Measurements from ENCODE around the gene GAST. TPM values are rescaled to one million over a fixed set of nuclear protein-coding genes. Genes with fewer than 3 reads are reported as not detected.
A peak's percentile ranks its signal among the peaks of the same experiment; 100 is the strongest.

Gene GAST
- total RNA-seq, 4 donors from 2014 or later: not detected

DNA sequence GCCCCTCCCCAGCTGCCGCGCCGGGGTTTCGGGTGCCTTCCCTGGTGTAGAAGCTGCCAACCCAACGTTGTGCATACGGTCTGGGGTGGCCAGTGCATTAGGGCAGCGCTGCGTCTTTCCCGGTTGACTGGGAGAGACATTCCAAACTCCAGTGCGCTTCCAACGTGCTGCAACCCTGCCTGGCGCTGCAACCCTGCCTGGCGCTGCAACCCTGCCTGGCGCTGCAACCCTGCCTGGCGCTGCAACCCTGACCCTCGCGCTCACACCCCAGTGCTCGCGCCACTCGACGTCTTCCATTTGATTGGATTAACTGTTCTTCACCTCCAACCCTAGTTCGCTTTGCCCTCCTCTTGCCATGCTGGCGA is 22.8 kb downstream of the GAST start:
- no peak for DNase-seq
- Histone ChIP-seq H3K27ac (no peak overlapping the region), H3K4me1 (peaks cover 10 to 25% (median 17%) of the 10 kb centered on the region in 4 donors), H3K4me3 (peak overlapping the region; percentile 4 to 48 (median 27)), H3K9me3 (no peaks in the 10 kb centered on the region), H3K27me3 (peaks cover 78% of the 10 kb centered on the region), H3K36me3 (no peaks in the 10 kb centered on the region)
- TF ChIP-seq POLR2A (IDR thresholded peaks at IDR 0.05) (no peak), POLR2AphosphoS5 (IDR thresholded peaks at IDR 0.05) (no peak), EP300 (IDR thresholded peaks at IDR 0.05; ENCODE audit: low read depth) (no peak)
- TF ChIP-seq, protein P1, sequence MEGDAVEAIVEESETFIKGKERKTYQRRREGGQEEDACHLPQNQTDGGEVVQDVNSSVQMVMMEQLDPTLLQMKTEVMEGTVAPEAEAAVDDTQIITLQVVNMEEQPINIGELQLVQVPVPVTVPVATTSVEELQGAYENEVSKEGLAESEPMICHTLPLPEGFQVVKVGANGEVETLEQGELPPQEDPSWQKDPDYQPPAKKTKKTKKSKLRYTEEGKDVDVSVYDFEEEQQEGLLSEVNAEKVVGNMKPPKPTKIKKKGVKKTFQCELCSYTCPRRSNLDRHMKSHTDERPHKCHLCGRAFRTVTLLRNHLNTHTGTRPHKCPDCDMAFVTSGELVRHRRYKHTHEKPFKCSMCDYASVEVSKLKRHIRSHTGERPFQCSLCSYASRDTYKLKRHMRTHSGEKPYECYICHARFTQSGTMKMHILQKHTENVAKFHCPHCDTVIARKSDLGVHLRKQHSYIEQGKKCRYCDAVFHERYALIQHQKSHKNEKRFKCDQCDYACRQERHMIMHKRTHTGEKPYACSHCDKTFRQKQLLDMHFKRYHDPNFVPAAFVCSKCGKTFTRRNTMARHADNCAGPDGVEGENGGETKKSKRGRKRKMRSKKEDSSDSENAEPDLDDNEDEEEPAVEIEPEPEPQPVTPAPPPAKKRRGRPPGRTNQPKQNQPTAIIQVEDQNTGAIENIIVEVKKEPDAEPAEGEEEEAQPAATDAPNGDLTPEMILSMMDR (IDR thresholded peaks at IDR 0.05): no peak
- WGBS, 2 donors (ENCODE audit: low coverage in 1 of 2): 3% methylated on average over 19 of the region's 23 CpGs; no CpG with 5 or more reads in 1 of the 2 donors
- in situ Hi-C loops (cut with MboI; ENCODE audit: low pct_ligation_motif_present in 1 of 4, low pct_unique_long_range_greater_than_20kb in 1 of 4, low sequenced_read_pairs in 3 of 4): loop anchor here (5.0 to 25.0 kb wide), 4 partner anchors 67 to 352 kb away; partner anchors contain the start of gene ZNF385C (in 1 of the 4)
- intact Hi-C loops (cut with DNase I; ENCODE audit: low total_unique reads): loop anchor here (10.0 kb wide), 1 partner anchor 150 kb away; no protein-coding TSS in a partner anchor

DNA sequence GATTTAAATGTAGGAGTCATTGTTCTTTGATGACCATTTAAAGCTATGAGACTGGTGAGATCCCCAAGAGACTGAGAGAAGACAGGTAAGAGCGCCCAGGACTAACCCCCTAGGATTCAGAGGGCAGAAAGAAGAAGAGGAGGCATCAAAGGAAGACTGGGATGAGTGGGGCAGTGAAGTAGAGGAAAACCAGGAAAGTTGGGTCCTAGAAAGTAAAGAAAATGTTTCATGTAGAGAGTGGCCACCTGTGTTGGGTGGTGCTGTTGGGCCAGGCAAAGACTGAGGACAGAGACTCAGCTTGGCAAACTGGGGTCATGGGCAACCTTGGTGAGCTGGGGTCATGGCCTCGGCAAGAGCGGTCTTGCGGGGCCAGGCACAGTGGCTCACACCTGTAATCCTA is 23.6 kb downstream of the GAST start:
- DNase-seq: no peak
- intact Hi-C loops (cut with DNase I; ENCODE audit: low total_unique reads): loop anchor here (2.0 to 10.0 kb wide), 2 partner anchors 67 to 149 kb away; no protein-coding TSS in a partner anchor
- H3K36me3 ChIP-seq: no peaks in the 10 kb centered on the region
- H3K4me3 ChIP-seq: no peak overlapping the region
- H3K27me3 ChIP-seq: peaks cover 70% of the 10 kb centered on the region
- in situ Hi-C loops (cut with MboI; ENCODE audit: low pct_ligation_motif_present in 1 of 4, low pct_unique_long_range_greater_than_20kb in 1 of 4, low sequenced_read_pairs in 3 of 4): loop anchor here (5.0 to 25.0 kb wide), 4 partner anchors 67 to 352 kb away; partner anchors contain the start of gene ZNF385C (in 1 of the 4)
- H3K9me3 ChIP-seq: no peaks in the 10 kb centered on the region
- peaks cover 10 to 25% (median 17%) of the 10 kb centered on the region in 4 donors for H3K4me1 ChIP-seq
- WGBS, 2 donors (ENCODE audit: low coverage in 1 of 2): 79 to 89% methylated on average over 3 to 4 of the region's 4 CpGs
- no peak overlapping the region for H3K27ac ChIP-seq
- TF ChIP-seq EP300 (IDR thresholded peaks at IDR 0.05; ENCODE audit: low read depth) (no peak), POLR2AphosphoS5 (IDR thresholded peaks at IDR 0.05) (no peak), POLR2A (IDR thresholded peaks at IDR 0.05) (no peak)
- TF ChIP-seq, protein P1 (IDR thresholded peaks at IDR 0.05): no peak

DNA sequence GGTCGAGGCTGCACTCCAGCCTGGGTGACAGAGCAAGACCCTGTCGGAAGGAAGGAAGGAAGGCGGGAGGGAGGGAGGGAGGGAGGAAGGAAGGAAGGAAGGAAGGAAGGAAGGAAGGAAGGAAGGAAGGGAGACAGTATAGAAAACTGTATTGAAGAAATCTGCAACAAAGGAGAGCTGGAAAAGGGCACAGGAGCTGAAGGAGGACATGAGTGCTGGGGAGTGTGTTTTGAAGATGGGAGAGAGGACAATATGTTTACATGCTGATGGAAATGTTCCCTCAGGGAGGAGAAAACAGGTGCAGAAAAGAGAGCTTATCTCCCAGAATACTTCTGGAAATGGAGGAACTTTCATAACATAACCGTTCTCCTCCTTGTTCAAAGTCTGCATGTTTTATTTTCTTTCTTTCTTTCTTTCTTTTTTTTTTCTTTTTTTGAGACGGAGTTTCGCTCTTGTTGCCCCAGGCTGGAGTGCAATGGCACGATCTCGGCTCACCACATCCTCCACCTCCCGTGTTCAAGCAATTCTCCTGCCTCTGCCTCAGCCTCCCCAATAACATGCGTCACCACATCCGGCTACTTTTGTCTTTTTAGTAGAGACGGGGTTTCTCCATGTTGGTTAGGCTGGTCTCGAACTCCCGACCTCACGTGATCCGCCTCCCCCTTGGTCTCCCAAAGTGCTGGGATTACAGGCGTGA is 25.0 kb downstream of the GAST start:
- Histone ChIP-seq H3K4me3 (no peak overlapping the region), H3K9me3 (no peaks in the 10 kb centered on the region), H3K36me3 (no peaks in the 10 kb centered on the region), H3K27ac (no peak overlapping the region), H3K4me1 (peaks cover 10 to 25% (median 17%) of the 10 kb centered on the region in 4 donors), H3K27me3 (peaks cover 58% of the 10 kb centered on the region)
- intact Hi-C loops (cut with DNase I; ENCODE audit: low total_unique reads): loop anchor here (2.0 to 10.0 kb wide), 2 partner anchors 66 to 148 kb away; no protein-coding TSS in a partner anchor
- 66 to 71% methylated on average over 13 to 17 of the region's 17 CpGs for WGBS, 2 donors (ENCODE audit: low coverage in 1 of 2)
- no peak for DNase-seq
- TF ChIP-seq EP300 (IDR thresholded peaks at IDR 0.05; ENCODE audit: low read depth) (no peak), POLR2AphosphoS5 (IDR thresholded peaks at IDR 0.05) (no peak), POLR2A (IDR thresholded peaks at IDR 0.05) (no peak)
- TF ChIP-seq, protein P1 (IDR thresholded peaks at IDR 0.05): no peak
- in situ Hi-C loops (cut with MboI; ENCODE audit: low pct_ligation_motif_present in 1 of 4, low pct_unique_long_range_greater_than_20kb in 1 of 4, low sequenced_read_pairs in 3 of 4): loop anchor here (5.0 to 25.0 kb wide), 4 partner anchors 65 to 350 kb away; partner anchors contain the start of gene ZNF385C (in 1 of the 4)

DNA sequence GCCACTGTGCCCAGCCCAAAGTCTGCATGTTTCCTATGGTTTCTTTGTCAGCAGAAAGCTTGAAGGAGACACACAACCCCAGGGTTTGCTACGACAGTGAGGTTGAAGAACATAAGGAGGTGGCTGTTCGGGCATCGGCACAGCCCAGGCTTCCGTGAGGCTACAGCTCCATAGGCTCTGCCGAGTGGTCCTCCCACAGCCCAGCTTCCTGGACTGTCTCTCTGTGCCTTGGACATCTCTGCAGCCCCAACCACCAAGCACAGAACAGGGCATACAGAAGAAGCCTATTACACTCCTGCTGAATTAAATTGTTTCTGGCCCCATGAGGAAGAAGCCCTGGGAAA is 25.5 kb downstream of the GAST start:
- DNase-seq: no peak
- H3K27me3 ChIP-seq: peaks cover 52% of the 10 kb centered on the region
- in situ Hi-C loops (cut with MboI; ENCODE audit: low pct_ligation_motif_present in 1 of 4, low pct_unique_long_range_greater_than_20kb in 1 of 4, low sequenced_read_pairs in 3 of 4): loop anchor here (5.0 to 25.0 kb wide), 4 partner anchors 65 to 350 kb away; partner anchors contain the start of gene ZNF385C (in 1 of the 4)
- peaks cover 10 to 25% (median 17%) of the 10 kb centered on the region in 4 donors for H3K4me1 ChIP-seq
- WGBS, 2 donors (ENCODE audit: low coverage in 1 of 2): 49% methylated on average over 5 of the region's 5 CpGs; no CpG with 5 or more reads in 1 of the 2 donors
- TF ChIP-seq, protein P1 (IDR thresholded peaks at IDR 0.05): no peak
- TF ChIP-seq POLR2A (IDR thresholded peaks at IDR 0.05) (no peak), EP300 (IDR thresholded peaks at IDR 0.05; ENCODE audit: low read depth) (no peak), POLR2AphosphoS5 (IDR thresholded peaks at IDR 0.05) (no peak)
- H3K9me3 ChIP-seq: no peaks in the 10 kb centered on the region
- intact Hi-C loops (cut with DNase I; ENCODE audit: low total_unique reads): loop anchor here (2.0 to 10.0 kb wide), 2 partner anchors 65 to 147 kb away; no protein-coding TSS in a partner anchor
- H3K4me3 ChIP-seq: no peak overlapping the region
- H3K27ac ChIP-seq: no peak overlapping the region
- H3K36me3 ChIP-seq: no peaks in the 10 kb centered on the region

Data from transverse colon (tissue), 4 donors.